ENCODE data around the gene ARHGEF26. TPM values are rescaled to one million over a fixed set of nuclear protein-coding genes. Genes with fewer than 3 reads are reported as not detected.

ARHGEF26 gene
- total RNA-seq, 1 experiment from 2014 or later, result 19.4 TPM

DNA sequence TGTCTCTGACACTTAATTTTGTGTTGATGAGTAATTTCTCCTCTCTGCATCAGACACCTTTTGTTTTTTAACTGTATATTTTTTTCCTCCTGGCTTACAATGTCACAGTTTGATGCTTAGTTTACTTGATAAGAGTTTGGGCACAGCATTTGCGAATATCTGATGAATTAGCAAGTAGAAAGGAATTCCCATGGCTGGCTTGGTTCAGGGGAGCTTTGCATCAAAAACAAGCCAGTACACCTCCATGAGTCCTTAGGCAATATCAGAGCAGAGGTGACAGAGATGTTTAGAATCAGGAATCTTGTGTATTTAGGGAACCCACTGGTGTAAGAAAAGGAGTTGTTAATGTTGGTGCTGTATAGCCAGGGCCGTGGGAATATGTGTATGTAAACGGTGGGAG lies 9.3 kb downstream of the ARHGEF26 start:
- DNase-seq, result no peak
- no peak overlapping the region for H3K27ac ChIP-seq
- H3K9me3 ChIP-seq (replicated peaks), result no peaks in the 10 kb centered on the region
- H3K4me1 ChIP-seq, result no peaks in the 10 kb centered on the region
- peaks cover 8% of the 10 kb centered on the region for H3K36me3 ChIP-seq
- H3K4me3 ChIP-seq, result no peak overlapping the region
- no peaks in the 10 kb centered on the region for H3K27me3 ChIP-seq

DNA sequence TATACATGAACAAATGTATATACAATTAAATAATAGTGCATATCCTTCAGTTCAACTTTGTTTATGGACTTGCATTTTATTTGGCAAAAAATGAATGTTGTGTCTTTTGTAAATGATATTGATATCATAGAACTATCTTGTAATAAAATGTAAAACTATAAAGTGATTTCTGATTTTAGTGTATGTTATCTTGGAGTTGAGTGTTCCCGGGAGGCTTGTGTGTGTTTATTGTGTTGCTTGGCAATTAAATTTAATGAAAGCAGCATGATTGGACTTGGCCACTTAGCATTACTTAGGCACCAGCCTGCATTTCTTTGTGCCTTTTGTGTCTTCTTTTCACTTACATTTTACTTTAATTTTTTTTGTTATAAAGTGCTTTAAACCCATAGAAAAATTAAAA lies 10.6 kb downstream of the ARHGEF26 start:
- H3K4me1 ChIP-seq, result no peaks in the 10 kb centered on the region
- H3K36me3 ChIP-seq, result peaks cover 8% of the 10 kb centered on the region
- no peaks in the 10 kb centered on the region for H3K9me3 ChIP-seq (replicated peaks)
- H3K27ac ChIP-seq, result no peak overlapping the region
- H3K27me3 ChIP-seq, result no peaks in the 10 kb centered on the region
- H3K4me3 ChIP-seq, result no peak overlapping the region
- DNase-seq, result no peak

DNA sequence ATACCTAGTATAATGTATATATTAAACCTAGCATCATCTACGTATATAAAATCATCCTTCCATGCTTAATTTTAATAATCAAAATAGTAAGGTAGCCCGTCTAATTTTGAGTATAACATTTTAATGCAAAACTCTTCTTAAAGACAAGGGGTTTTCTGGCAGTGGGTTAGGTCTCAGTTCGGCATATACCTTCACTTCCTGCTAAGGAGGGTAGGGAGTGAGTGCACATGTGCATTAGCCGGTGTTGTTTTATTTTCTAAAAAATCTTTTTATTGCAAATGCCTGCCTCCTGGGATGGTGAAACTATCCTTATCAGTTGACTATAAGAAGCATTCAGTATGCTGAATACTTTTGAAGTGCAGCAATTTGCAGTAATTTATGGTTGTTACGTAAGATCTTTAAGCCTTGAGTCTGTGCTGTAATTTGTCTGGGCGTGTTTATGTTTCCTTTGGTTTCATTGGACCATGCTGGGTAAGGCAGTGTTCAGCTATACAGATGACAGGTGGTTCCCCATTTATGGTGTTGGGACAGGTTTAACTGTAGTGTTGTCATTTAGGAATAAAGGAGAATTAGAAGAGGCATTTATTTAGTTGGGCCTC lies 11.7 kb downstream of the ARHGEF26 start:
- peaks cover 2% of the 10 kb centered on the region for H3K36me3 ChIP-seq
- no peaks in the 10 kb centered on the region for H3K27me3 ChIP-seq
- H3K4me1 ChIP-seq, result no peaks in the 10 kb centered on the region
- DNase-seq, result no peak
- H3K9me3 ChIP-seq (replicated peaks), result no peaks in the 10 kb centered on the region
- no peak overlapping the region for H3K4me3 ChIP-seq
- H3K27ac ChIP-seq, result no peak overlapping the region

DNA sequence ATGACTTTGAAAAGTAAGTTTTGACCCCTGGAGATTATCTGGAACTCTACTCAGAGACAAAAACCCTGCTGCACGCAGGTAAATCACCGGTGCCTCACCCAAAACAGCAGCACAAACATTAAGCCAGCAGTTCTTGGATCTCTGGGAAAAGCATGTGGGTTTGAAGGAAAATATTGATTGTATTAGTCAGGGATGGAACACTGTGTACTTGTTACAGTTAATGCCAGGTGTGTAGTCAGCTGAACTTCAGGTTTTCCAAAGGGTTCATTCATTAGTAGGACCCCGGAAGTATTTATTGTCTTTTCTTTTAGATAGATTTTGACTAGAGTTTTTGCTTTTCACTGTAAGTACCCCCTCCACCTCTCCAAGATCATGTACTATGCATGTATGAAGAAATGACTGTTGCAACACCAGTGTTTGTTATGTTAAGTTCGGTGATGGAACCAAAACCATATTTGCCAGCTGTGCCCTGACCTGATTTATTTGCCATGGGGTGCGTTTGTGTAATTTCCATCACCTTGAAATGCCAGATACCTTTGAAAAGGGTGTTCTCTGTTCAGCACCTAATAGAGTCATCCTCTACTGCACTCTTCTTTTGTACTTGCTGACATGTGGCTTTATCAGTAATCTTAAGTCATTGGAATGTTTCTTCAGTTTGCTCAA lies 14.5 kb downstream of the ARHGEF26 start:
- Histone ChIP-seq H3K27me3 (no peaks in the 10 kb centered on the region), H3K4me1 (no peaks in the 10 kb centered on the region), H3K4me3 (no peak overlapping the region), H3K9me3 (replicated peaks) (no peaks in the 10 kb centered on the region), H3K27ac (no peak overlapping the region), H3K36me3 (no peaks in the 10 kb centered on the region; the same call in 1 of the 2 replicates)
- DNase-seq, result no peak

DNA sequence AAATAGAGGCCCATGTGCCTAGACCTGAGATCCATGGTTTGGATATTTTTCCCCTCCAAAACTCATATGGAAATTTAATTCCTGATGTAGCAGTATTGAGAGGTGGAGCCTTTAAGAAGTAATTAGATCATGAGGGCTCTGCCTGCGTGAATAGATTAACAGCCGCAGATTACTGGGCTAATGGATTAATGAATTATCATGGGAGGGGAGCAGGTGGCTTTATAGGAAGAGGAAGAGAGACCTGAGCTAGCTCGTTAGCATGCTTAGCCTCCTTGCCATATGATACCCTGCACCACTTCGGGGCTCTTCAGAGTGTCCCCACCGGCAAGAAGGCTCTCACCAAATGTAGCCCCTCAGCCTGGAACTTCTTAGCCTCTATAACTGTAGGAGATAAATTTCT lies 15.8 kb downstream of the ARHGEF26 start:
- Histone ChIP-seq H3K9me3 (replicated peaks) (no peaks in the 10 kb centered on the region), H3K27me3 (no peaks in the 10 kb centered on the region), H3K4me3 (no peak overlapping the region), H3K4me1 (no peaks in the 10 kb centered on the region), H3K36me3 (no peaks in the 10 kb centered on the region; the same call in 1 of the 2 replicates), H3K27ac (no peak overlapping the region)
- DNase-seq, result no peak

DNA sequence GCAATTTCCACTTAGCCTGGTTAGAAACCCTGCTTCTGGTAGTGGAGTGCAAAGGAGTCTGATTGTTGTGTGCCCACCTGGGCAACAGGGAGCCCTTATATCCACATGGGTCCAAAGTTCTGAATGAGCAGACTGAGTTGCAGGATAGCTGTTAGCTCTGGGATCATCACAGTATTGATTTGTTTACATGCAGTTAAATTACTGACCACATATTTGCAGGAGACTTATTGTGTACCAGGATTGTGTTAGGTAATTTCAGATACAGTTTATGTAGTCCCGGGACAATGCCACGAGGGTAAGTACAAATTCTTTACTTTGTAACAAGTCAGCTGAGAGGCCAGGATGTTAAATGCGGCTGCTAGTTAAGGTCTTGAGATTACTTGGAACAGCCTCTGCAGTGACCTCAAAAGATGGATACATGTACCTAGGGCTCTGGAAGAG lies 18.8 kb downstream of the ARHGEF26 start:
- H3K9me3 ChIP-seq (replicated peaks), result no peaks in the 10 kb centered on the region
- no peaks in the 10 kb centered on the region for H3K36me3 ChIP-seq
- DNase-seq, result no peak
- H3K27me3 ChIP-seq, result no peaks in the 10 kb centered on the region
- no peak overlapping the region for H3K4me3 ChIP-seq
- H3K27ac ChIP-seq, result no peak overlapping the region
- no peaks in the 10 kb centered on the region for H3K4me1 ChIP-seq

DNA sequence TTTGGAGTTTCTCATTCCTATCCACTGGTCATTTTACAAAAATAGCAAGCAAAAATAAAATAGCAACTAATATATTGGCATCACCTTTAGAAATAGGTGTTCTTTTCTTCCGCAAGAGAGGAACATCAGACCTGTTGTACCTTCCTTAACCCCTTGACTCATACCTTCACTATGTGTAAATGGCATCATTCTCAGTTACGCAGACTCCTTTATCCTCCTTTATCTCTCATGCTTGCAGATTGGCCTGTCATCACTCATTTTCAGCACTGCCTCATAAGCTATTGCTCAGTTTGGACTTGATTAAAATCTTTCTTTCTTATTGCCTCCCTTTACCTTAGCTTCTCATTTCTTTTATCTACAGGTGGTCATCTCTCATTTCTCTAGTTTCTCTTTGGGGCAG lies 21.4 kb downstream of the ARHGEF26 start:
- H3K27me3 ChIP-seq, result no peaks in the 10 kb centered on the region
- no peaks in the 10 kb centered on the region for H3K9me3 ChIP-seq (replicated peaks)
- no peaks in the 10 kb centered on the region for H3K4me1 ChIP-seq
- no peak overlapping the region for H3K4me3 ChIP-seq
- no peaks in the 10 kb centered on the region for H3K36me3 ChIP-seq
- no peak overlapping the region for H3K27ac ChIP-seq
- no peak for DNase-seq

DNA sequence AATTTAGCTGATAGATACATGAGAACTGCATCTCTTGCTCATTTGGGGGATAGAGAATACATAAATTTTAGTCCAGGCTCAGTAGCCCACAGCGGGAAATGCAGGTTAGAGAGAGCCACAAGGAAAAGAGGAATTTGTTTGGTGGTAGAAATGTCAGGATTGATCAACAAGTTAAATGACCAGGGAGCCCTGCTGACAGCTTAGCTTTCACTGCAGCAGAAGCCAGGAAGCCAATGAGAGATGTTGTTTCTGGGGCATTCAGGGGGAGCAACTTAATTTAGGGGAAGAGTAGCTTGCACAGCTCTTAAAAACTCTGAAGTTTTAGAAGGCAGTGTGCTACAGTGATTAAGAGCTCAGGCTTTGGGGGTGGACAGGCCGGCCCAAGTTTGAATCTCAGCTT lies 22.7 kb downstream of the ARHGEF26 start:
- Histone ChIP-seq H3K4me1 (no peaks in the 10 kb centered on the region), H3K36me3 (no peaks in the 10 kb centered on the region), H3K9me3 (replicated peaks) (no peaks in the 10 kb centered on the region), H3K27me3 (no peaks in the 10 kb centered on the region), H3K27ac (no peak overlapping the region), H3K4me3 (no peak overlapping the region)
- DNase-seq, result no peak

DNA sequence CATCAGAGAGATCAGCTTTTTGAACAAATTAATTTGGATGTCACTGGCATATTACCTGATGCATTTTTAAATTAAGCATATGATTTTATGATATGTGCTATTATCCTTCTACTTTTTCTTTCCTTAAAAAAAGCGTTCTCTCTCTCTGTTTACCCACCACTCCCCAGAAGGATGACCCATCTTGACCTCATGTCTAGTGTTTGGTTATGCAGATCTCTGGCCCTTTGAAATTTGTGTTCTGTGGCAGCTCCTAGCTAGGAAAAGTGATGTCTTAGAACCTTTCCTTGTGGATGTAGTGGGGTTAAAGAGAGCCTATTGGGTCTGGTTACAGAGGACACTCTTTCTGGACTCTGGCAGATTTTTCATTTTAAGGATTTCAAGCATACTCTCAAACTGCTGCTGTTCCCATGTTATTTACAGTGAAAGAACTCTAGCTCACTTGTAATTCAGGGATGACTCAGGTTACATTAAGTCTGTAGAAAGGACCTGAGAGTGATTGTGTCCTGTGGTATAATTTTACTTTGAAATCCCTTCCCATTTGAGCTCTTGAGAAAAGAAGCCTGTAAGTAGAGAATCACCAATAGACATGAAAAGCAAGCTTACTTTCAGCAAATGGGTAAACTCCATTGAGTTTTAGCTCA lies 23.8 kb downstream of the ARHGEF26 start:
- H3K27me3 ChIP-seq, result no peaks in the 10 kb centered on the region
- no peak for DNase-seq
- H3K4me1 ChIP-seq, result no peaks in the 10 kb centered on the region
- H3K27ac ChIP-seq, result no peak overlapping the region
- no peaks in the 10 kb centered on the region for H3K36me3 ChIP-seq
- no peaks in the 10 kb centered on the region for H3K9me3 ChIP-seq (replicated peaks)
- no peak overlapping the region for H3K4me3 ChIP-seq

DNA sequence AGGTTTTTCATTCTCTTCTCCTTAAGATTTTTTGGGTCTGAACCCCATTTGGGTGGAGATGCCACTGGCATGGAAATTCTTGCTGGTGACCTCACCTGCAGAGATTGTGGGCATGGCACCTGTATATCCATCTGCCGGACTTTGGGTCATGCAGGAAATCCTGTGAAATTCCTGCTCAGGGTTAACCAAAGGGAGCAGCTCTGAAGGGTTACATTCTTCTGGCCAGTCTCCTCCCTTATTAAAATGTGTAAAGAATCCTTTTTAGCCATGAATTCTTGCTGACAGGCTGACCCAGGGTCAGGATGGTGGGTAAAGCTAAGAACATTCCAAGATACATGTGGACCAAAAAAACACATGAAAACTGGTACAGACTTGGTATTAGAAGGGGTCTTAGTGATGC lies 27.4 kb downstream of the ARHGEF26 start:
- no peak for DNase-seq
- H3K4me3 ChIP-seq, result no peak overlapping the region
- no peaks in the 10 kb centered on the region for H3K27me3 ChIP-seq
- peaks cover 3% of the 10 kb centered on the region; the same call in 1 of the 2 replicates for H3K36me3 ChIP-seq
- H3K27ac ChIP-seq, result no peak overlapping the region
- no peaks in the 10 kb centered on the region for H3K9me3 ChIP-seq (replicated peaks)
- H3K4me1 ChIP-seq, result no peaks in the 10 kb centered on the region

DNA sequence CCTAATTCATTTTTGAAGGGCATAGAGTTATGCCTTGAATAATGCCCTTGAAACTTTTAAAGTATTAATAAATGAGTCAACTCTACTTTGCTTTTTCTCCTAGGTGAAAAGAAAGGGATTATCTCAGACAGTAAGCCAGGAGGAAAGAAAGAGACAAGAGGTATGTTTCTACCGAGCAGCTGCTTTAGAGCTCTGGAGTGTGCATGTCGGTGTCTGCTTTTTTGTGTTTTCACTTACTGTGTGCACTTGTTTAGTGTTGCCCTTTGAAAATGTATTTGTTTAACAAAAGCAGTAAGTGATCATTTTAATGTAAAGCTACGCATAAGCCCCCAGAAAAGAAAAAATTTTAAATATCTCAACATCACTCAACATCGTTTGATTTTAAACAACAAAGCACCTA lies 28.1 kb downstream of the ARHGEF26 start:
- H3K9me3 ChIP-seq (replicated peaks), result no peaks in the 10 kb centered on the region
- no peak overlapping the region for H3K27ac ChIP-seq
- H3K27me3 ChIP-seq, result no peaks in the 10 kb centered on the region
- peaks cover 3% of the 10 kb centered on the region; the same call in 1 of the 2 replicates for H3K36me3 ChIP-seq
- H3K4me3 ChIP-seq, result no peak overlapping the region
- no peak for DNase-seq
- H3K4me1 ChIP-seq, result no peaks in the 10 kb centered on the region

DNA sequence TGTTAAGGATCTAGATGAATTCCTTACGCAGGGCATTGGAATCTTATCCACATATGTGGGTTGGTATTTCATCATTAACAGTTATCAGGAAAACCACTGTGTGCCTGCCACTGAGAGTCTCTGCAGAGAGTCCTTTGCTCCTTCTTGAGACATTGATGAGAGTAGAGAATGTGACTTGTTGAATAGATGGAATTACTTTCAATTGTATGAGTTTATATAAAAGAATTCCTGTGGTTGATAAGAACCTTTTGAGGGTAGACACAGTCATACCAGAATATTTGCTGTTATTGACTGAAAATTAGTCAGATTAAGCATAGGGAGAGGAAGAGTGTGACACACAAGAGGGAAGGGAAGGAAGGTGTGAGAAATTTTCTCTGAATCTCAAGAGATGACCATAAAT lies 30.8 kb downstream of the ARHGEF26 start:
- Histone ChIP-seq H3K27ac (no peak overlapping the region), H3K27me3 (no peaks in the 10 kb centered on the region), H3K4me1 (no peaks in the 10 kb centered on the region), H3K9me3 (replicated peaks) (no peaks in the 10 kb centered on the region), H3K36me3 (peaks cover 3% of the 10 kb centered on the region), H3K4me3 (no peak overlapping the region)
- no peak for DNase-seq

DNA sequence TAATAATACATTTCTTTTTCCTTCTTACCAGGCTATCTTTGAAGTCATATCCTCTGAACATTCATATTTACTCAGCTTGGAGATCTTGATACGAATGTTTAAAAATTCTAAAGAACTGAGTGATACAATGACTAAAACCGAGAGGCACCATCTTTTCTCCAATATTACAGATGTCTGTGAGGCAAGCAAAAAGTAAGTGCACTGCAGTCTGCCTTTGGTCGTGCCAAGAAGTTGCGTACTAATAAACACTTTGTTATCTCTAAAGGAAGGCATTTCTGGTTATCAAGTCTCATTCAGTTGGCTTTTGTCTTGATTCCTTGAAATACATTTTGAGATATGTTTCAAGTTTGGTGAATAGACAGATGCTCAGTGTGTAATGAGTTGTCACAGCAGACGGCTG lies 31.6 kb downstream of the ARHGEF26 start:
- H3K4me3 ChIP-seq, result no peak overlapping the region
- H3K27me3 ChIP-seq, result no peaks in the 10 kb centered on the region
- DNase-seq, result no peak
- no peaks in the 10 kb centered on the region for H3K9me3 ChIP-seq (replicated peaks)
- H3K4me1 ChIP-seq, result no peaks in the 10 kb centered on the region
- H3K27ac ChIP-seq, result no peak overlapping the region
- peaks cover 3% of the 10 kb centered on the region for H3K36me3 ChIP-seq

DNA sequence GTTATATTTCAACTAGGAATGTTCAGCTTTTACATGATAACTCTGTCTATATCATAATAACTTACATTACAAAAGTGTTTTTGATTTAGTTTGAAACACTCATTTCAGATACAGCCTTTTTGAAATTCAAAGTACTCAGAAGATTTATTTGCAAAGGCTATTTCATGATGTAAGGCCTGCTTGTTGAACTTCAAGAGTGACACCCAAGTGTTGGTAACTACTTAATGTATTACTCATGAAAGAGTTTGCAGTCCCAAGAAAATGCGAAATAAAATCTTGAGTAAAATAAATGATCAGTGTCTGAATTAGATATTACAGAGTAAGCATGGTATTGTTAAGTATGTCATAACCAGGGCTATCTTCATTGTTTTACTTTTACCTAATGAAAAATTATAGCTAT lies 35.3 kb downstream of the ARHGEF26 start:
- H3K27me3 ChIP-seq, result no peaks in the 10 kb centered on the region
- no peak overlapping the region for H3K4me3 ChIP-seq
- no peaks in the 10 kb centered on the region for H3K9me3 ChIP-seq (replicated peaks)
- peaks cover 2% of the 10 kb centered on the region for H3K36me3 ChIP-seq
- no peak overlapping the region for H3K27ac ChIP-seq
- no peak for DNase-seq
- no peaks in the 10 kb centered on the region for H3K4me1 ChIP-seq

DNA sequence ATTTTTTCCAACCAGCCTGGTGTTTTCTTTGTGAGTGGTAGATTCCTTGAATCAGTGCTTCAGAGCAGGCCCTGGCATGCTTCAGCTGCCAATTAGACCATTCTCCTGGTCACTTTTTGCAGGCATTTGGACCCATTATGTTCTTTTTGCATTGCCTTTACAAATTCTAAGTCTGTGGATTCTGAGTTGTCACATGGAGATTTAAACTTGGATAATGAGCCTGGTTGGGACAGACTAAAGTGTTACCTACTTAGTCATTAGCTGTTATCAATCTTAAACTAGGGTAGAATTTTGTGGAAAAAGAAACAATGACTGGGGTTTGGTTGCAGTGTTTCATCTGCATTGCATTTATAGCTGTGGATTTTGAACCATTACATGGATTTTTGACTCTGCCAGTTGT lies 40.6 kb downstream of the ARHGEF26 start:
- Histone ChIP-seq H3K4me1 (no peaks in the 10 kb centered on the region), H3K9me3 (replicated peaks) (no peaks in the 10 kb centered on the region), H3K27me3 (no peaks in the 10 kb centered on the region), H3K4me3 (no peak overlapping the region), H3K27ac (no peak overlapping the region), H3K36me3 (no peaks in the 10 kb centered on the region)
- DNase-seq, result no peak

All from SJCRH30 (cell line).